CMK (cell line): ENCODE results near the gene ALDH1B1.
A peak's percentile ranks its signal among the peaks of the same experiment; 100 is the strongest.

Experiments used
- DNase-seq: peaks from one replicate; pipeline ENCODE4 v3.0.0-alpha.2; 2010; ENCODE audit warnings: low read depth

ALDH1B1 gene

DNA sequence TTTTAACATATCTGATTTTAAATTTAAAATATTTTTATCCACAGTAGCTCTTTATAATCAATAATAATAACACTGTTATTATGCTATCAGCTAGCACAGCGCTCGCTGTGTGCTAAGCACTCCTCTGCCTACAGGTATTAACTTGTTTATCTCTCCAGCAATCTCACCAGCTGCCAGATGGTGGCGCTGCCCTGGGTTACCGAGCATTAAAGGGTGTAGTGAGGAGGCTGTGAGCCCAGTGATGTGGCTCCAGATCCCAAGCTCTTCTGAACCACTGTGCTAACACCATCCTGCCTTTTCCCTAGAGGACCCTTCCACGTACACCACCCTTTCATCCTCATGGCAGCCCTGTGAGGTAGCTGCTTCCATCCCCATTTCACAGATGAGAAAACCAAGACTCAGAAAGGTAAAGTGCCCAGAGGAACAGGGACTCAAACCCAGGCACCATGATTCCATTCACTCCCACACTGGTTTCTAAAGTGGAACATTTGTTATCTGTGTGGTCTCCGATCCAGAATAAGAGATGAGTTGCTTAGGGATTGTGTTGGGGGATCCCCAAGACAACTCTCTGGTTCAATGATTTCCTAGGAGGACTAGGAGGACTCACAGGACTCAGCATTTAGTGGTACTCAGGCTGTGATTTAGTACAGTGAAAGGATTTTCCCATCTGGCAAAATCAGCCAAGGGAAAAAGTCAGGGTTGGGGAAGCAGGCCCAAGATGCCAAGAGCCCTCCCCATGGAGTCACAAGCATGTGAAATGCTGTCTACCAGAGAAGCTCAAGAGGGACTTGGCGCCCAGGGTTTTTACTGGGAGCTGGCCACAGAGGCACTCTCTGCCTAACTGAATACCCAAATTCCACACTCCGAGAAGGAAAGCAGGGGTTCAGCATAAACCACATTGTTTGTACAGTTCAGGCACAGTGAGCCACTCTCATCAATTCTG, 24.8 kb downstream of the ALDH1B1 start:
- no peak for DNase-seq

- no peak for DNase-seq
Measured at GRCh38 chr9:38418366-38418765, 25.9 kb downstream of the ALDH1B1 start.

DNA sequence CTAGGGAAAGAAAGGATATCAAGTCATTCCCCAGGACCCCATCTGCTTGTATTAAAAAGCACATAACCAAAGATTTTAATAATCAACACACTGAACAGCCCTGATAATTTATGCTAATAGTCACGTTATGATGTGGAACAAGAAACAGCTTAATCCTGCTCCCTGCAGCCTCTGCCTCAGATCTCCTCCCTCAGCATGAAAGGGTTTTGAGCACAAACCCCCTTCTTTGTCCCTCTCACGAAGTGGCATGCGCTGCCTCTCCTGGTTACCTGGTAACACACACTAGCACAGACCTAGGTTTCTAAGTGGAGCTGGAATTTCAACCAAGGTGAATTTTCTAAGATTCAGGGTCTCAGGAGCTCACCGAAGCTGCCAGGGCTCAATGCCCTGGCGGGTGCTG, 26.7 kb downstream of the ALDH1B1 start:
- no peak for DNase-seq

DNA sequence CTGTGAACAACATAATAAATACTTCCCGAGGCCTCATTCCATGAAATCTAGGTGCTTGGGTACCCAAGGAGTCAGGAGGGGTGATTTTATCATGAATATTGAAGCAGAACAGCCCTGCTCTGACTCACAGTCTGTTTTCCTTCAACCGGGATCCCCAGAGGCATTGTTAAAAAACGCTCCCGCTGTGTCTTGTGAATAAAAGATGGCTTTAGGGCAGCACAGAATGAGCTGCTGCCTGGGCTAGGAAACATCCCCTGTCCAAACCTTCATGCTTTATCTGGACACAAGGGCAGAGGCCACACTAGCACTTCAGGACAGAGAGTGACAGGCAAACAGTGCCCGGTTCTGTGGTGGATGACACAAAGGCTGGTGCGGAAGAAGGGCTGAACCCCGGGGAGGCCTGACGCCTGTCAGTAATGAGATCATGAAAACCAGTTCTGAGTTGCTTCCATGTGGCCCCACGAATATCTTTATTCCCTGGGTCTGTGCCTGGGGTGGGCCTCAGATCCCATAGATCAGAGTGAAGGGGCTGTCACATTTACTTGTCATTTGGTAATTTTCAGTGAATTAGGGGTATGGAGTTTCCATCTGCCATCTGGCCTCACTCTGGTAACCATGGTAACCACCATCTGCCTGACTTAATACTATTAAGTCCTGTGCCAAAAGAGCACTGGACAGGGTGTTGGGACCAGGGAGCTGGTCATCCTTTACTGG, 29.2 kb downstream of the ALDH1B1 start:
- DNase-seq, result no peak

- DNase-seq, result no peak
Measured at GRCh38 chr9:38422555-38423260, 30.2 kb downstream of the ALDH1B1 start.

GRCh38 chr9:38423273-38423972, 30.9 kb downstream of the ALDH1B1 start:
- no peak for DNase-seq

GRCh38 chr9:38423973-38424843, 31.7 kb downstream of the ALDH1B1 start, which contains the start of gene IGFBPL1:
TSS of gene IGFBPL1 (minus strand) at chr9:38424454. CDS start at chr9:38424424, 30 bp downstream.
- no peak for DNase-seq

GRCh38 chr9:38424918-38425317, 32.4 kb downstream of the ALDH1B1 start:
- DNase-seq, result no peak

DNA sequence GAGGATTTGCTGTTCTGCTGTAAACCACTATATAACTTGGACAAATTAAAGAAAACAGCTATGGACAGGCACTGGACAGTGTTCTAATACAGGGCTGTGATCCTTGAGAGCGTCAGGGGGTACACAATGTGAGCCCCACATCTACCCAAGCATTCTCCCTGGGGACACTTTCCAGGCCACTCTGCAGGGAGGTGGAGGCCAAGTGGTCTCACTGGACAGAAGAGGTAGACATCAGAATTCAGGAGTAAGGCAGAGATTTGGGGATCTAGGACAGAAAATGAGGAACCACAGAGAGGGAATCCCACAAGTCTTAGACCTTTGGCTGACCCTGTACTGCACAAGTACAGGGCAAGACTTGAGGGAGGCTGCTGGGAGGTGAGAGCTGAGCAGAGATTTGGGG, 35.6 kb downstream of the ALDH1B1 start:
- no peak for DNase-seq

- peak; percentile 18 for DNase-seq
Measured at GRCh38 chr9:38431116-38431515, 38.6 kb downstream of the ALDH1B1 start.

- no peak for DNase-seq
Measured at GRCh38 chr9:38432922-38433510, 40.5 kb downstream of the ALDH1B1 start.

DNA sequence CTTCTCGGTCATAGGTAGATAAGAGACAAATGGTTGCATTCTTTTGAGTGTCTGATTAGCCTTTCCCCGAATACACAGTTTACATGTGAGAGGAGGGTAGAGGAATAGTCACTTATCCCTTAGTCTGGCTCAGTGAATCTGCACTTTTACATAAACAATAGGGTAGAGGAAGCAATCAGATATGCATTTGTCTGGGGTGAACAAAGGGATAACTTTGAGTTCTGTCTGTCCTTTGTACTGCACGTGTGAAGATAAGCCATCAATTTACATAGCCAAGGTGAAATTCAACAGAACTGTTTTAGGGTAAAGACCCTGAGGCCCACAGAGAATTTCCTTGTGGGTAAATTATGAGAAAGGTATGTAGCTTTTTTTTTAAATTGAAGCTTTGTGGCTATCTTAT, 41.9 kb downstream of the ALDH1B1 start:
- DNase-seq, result no peak

- no peak for DNase-seq
Measured at GRCh38 chr9:38434853-38435252, 42.4 kb downstream of the ALDH1B1 start.

- DNase-seq, result no peak
Measured at GRCh38 chr9:38435521-38435920, 43.0 kb downstream of the ALDH1B1 start.

DNA sequence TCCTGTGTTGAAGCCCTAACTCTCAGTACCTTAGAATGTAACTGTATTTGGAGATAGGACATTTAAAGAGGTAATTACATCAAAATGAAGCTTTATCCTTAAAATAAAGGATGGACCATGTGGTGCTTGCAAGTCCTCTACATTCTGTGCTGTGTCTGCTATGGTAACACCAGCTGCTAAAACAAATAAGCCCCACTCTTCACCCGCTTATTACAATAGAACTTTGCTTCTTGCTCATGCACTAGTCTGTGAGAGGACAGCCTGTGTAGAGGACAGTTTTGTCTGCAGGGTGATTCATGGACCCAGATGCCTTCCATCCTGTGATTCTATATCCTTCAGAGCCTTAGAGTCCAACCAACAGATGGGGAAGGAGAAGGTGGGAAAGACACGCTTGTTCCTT, 44.2 kb downstream of the ALDH1B1 start:
- DNase-seq, result no peak

GRCh38 chr9:38437193-38437823, 44.8 kb downstream of the ALDH1B1 start:
- DNase-seq, result no peak

- no peak for DNase-seq
Measured at GRCh38 chr9:38439291-38439915, 46.9 kb downstream of the ALDH1B1 start.

- DNase-seq, result no peak
Measured at GRCh38 chr9:38439916-38440301, 47.4 kb downstream of the ALDH1B1 start.

DNA sequence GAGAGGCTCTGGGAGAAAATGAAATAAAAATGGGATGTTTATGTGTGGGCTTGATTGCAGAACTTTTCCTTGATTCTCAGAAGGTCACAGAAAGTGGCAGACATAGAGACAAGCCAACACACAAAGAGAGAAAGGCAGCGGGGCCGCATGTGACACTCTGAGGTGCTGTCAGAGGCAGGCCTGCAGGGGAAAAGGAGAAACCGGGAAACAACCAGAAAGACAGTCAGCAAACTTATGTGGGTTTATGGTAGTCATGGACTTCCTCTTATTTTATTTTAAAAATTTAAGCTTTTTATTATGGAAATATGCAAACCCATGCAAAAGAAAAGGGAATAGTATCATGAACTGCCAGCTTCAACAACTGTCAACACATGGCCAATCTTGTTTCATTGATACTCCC, 48.0 kb downstream of the ALDH1B1 start:
- DNase-seq, result no peak
